Prostate gland (tissue), 2 donors: ENCODE measurements around the gene NCOA1.

Source experiments
- CTCF ChIP-seq, 4 experiments: fragments of 200-600 bp in 2 of 4; fragments of 450-650 bp in 2 of 4; sonication (generic) in 2 of 4; IDR thresholded peaks; 1 replicate in 3 of 4; 2 replicates in 1 of 4; pipeline ENCODE4 v1.5.1; 2016 to 2019; ENCODE audit warnings: antibody characterized with exemption in 4 of 4, mild to moderate bottlenecking in 2 of 4, moderate library complexity in 2 of 4
- POLR2A ChIP-seq: fragments of 450-650 bp; IDR thresholded peaks from one replicate; pipeline ENCODE4 v1.6.1; 2016; ENCODE audit warnings: antibody characterized with exemption, mild to moderate bottlenecking
- POLR2AphosphoS5 ChIP-seq: sonication (generic); formaldehyde crosslinking; IDR thresholded peaks from one replicate; pipeline ENCODE4 v1.6.1; 2017; ENCODE audit warnings: antibody characterized with exemption

GRCh38 chr2:24539258-24539657 is 48.2 kb downstream of the NCOA1 start:
- no peak for TF ChIP-seq POLR2AphosphoS5
- no peak for TF ChIP-seq CTCF (IDR thresholded peaks at IDR 0.05)
- no peak for TF ChIP-seq POLR2A
